Measurements from ENCODE around the gene PAPPA.

- TF ChIP-seq EZH2phosphoT487 (IDR thresholded peaks at IDR 0.05; ENCODE audit: borderline replicate concordance), result no peak
- no peak for TF ChIP-seq POLR2AphosphoS5 (IDR thresholded peaks at IDR 0.05; ENCODE audit: low read depth, low read length)
- TF ChIP-seq ATF3 (IDR thresholded peaks at IDR 0.05), result no peak
- TF ChIP-seq CTCF (IDR thresholded peaks at IDR 0.05 in 2 of 3, conservative IDR thresholded peaks at IDR 0.05 in 1 of 3; ENCODE audit: borderline replicate concordance in 1 of 3, insufficient read depth in 1 of 3, low read depth in 2 of 3, low read length in 2 of 3), result no peak
- no peak for TF ChIP-seq SP1 (IDR thresholded peaks at IDR 0.05; ENCODE audit: low read depth)
These were observed 9.6 kb upstream of the PAPPA start for GRCh38 chr9:116144038-116144437.
